Measurements from ENCODE around the gene HOXB2.

Gene HOXB2

GRCh38 chr17:48578616-48579470 is 33.9 kb upstream of the HOXB2 start:
- Histone ChIP-seq H3K9ac (ENCODE audit: low read length) (peak overlapping the region; percentile 55), H4K20me1 (ENCODE audit: low read depth, low read length) (no peaks in the 10 kb centered on the region), H3K4me2 (ENCODE audit: low read depth, low read length, poor library complexity, severe bottlenecking) (peak overlapping the region; percentile 61), H3K27me3 (ENCODE audit: low read length) (no peaks in the 10 kb centered on the region), H3K36me3 (ENCODE audit: low read length) (no peaks in the 10 kb centered on the region), H3K27ac (ENCODE audit: low read depth, low read length) (no peak overlapping the region), H3K4me3 (ENCODE audit: insufficient read depth, low read length, poor library complexity, severe bottlenecking) (peak overlapping the region; percentile 64), H3K79me2 (ENCODE audit: insufficient read depth, low read length) (no peaks in the 10 kb centered on the region), H2AFZ (ENCODE audit: low read depth, low read length, severe bottlenecking) (peak overlapping the region; percentile 73), H3K9me2 (replicated peaks; ENCODE audit: insufficient read depth, low read length) (no peaks in the 10 kb centered on the region), H3F3A (ENCODE audit: insufficient read depth) (no peaks in the 10 kb centered on the region), H3K9me3 (ENCODE audit: insufficient read depth, low read length) (no peaks in the 10 kb centered on the region)
- TF ChIP-seq EZH2phosphoT487 (conservative IDR thresholded peaks at IDR 0.05; ENCODE audit: low read length): no peak
- TF ChIP-seq, protein P1, sequence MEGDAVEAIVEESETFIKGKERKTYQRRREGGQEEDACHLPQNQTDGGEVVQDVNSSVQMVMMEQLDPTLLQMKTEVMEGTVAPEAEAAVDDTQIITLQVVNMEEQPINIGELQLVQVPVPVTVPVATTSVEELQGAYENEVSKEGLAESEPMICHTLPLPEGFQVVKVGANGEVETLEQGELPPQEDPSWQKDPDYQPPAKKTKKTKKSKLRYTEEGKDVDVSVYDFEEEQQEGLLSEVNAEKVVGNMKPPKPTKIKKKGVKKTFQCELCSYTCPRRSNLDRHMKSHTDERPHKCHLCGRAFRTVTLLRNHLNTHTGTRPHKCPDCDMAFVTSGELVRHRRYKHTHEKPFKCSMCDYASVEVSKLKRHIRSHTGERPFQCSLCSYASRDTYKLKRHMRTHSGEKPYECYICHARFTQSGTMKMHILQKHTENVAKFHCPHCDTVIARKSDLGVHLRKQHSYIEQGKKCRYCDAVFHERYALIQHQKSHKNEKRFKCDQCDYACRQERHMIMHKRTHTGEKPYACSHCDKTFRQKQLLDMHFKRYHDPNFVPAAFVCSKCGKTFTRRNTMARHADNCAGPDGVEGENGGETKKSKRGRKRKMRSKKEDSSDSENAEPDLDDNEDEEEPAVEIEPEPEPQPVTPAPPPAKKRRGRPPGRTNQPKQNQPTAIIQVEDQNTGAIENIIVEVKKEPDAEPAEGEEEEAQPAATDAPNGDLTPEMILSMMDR (IDR thresholded peaks at IDR 0.05; ENCODE audit: insufficient read depth, low read length, poor library complexity, severe bottlenecking): no peak

- Histone ChIP-seq H3K27me3 (ENCODE audit: low read length) (no peaks in the 10 kb centered on the region), H3F3A (ENCODE audit: insufficient read depth) (no peaks in the 10 kb centered on the region), H4K20me1 (ENCODE audit: low read depth, low read length) (no peaks in the 10 kb centered on the region), H3K9me3 (ENCODE audit: insufficient read depth, low read length) (no peaks in the 10 kb centered on the region), H3K4me2 (ENCODE audit: low read depth, low read length, poor library complexity, severe bottlenecking) (peak within 1 kb of the TSS; percentile 63), H3K9ac (ENCODE audit: low read length) (peak within 1 kb of the TSS; percentile 57), H3K79me2 (ENCODE audit: insufficient read depth, low read length) (no peaks in the 10 kb centered on the region), H3K9me2 (replicated peaks; ENCODE audit: insufficient read depth, low read length) (no peaks in the 10 kb centered on the region), H3K27ac (ENCODE audit: low read depth, low read length) (no peak within 1 kb of the TSS), H3K4me3 (ENCODE audit: insufficient read depth, low read length, poor library complexity, severe bottlenecking) (peak within 1 kb of the TSS; percentile 65), H2AFZ (ENCODE audit: low read depth, low read length, severe bottlenecking) (peak within 1 kb of the TSS; percentile 85), H3K36me3 (ENCODE audit: low read length) (no peaks in the 10 kb centered on the region)
- no peak for TF ChIP-seq EZH2phosphoT487 (conservative IDR thresholded peaks at IDR 0.05; ENCODE audit: low read length)
- TF ChIP-seq, protein P1 (IDR thresholded peaks at IDR 0.05; ENCODE audit: insufficient read depth, low read length, poor library complexity, severe bottlenecking): no peak
Observed at GRCh38 chr17:48577946-48578615, 33.2 kb upstream of the HOXB2 start, which contains the start of gene HOXB4. Gene HOXB4 (minus strand): TSS chr17:48578350. CDS start chr17:48578319, 31 bp downstream.

DNA sequence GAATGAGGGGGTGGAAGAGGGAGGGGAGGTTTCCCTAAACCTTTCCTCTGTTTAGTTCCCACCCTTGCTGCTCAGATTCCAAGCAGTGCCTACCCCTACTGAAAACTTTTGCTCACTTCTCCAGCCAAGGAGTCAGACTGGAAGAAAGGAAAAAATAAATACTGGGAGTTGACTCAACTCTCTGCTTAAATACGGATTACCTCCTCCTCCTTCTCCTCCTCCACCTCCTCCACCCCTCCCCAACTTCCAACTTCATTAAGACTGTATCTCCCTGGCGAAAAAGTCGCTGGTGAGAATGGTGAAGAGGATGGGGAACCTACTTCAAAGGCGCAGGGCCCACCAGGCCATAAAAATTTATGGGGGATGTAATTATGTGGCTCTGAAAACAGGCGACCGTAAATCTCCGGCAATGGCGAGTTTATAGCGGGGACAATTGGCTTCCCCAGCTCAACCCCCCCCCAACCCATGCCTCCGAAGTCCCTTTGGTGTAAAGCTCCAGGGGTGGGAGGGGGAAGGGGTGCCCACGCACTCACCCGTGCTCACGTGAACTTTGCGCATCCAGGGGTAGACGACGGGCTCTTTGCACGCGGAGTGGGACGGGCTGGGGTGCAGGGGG is 32.5 kb upstream of the HOXB2 start:
- Histone ChIP-seq H2AFZ (ENCODE audit: low read depth, low read length, severe bottlenecking) (peak overlapping the region; percentile 25), H3K27me3 (ENCODE audit: low read length) (no peaks in the 10 kb centered on the region), H3K9me3 (ENCODE audit: insufficient read depth, low read length) (no peaks in the 10 kb centered on the region), H3K4me3 (ENCODE audit: insufficient read depth, low read length, poor library complexity, severe bottlenecking) (peak overlapping the region; percentile 55), H3K27ac (ENCODE audit: low read depth, low read length) (no peak overlapping the region), H3K9ac (ENCODE audit: low read length) (peak overlapping the region; percentile 57), H3K9me2 (replicated peaks; ENCODE audit: insufficient read depth, low read length) (no peaks in the 10 kb centered on the region), H3K4me2 (ENCODE audit: low read depth, low read length, poor library complexity, severe bottlenecking) (peak overlapping the region; percentile 63), H4K20me1 (ENCODE audit: low read depth, low read length) (no peaks in the 10 kb centered on the region), H3K79me2 (ENCODE audit: insufficient read depth, low read length) (no peaks in the 10 kb centered on the region), H3K36me3 (ENCODE audit: low read length) (no peaks in the 10 kb centered on the region), H3F3A (ENCODE audit: insufficient read depth) (no peaks in the 10 kb centered on the region)
- no peak for TF ChIP-seq EZH2phosphoT487 (conservative IDR thresholded peaks at IDR 0.05; ENCODE audit: low read length)
- TF ChIP-seq, protein P1 (IDR thresholded peaks at IDR 0.05; ENCODE audit: insufficient read depth, low read length, poor library complexity, severe bottlenecking): no peak

All from SU-DHL-6 (cell line).